H1 (cell line): ENCODE data around the gene DDX5. TPM values are rescaled to one million over a fixed set of nuclear protein-coding genes. Genes with fewer than 3 reads are reported as not detected.
A peak's percentile ranks its signal among the peaks of the same experiment; 100 is the strongest.

Experiments used
- ATF3 ChIP-seq: IDR thresholded peaks from 2 replicates; pipeline ENCODE4 v1.6.1; 2011; ENCODE audit warnings: low read depth, mild to moderate bottlenecking, low read length; ENCODE audit not compliant: insufficient read depth
- BACH1 ChIP-seq: IDR thresholded peaks from 2 replicates; pipeline ENCODE4 v1.6.1; 2012; ENCODE audit warnings: low read length, improper control_type of control experiment
- CEBPB ChIP-seq: IDR thresholded peaks from 2 replicates; pipeline ENCODE4 v1.6.1; 2012; ENCODE audit warnings: low read depth, low read length
- CTCF ChIP-seq, 3 experiments: IDR thresholded peaks; 1 replicate in 2 of 3; 2 replicates in 1 of 3; pipeline versions ENCODE4 v1.5.1 to v1.6.1; 2011; ENCODE audit warnings: low read length in 3 of 3, mild to moderate bottlenecking in 3 of 3, inconsistent platforms in 2 of 3, low read depth in 1 of 3, moderate library complexity in 1 of 3; ENCODE audit not compliant: insufficient read depth in 1 of 3; ENCODE audit errors: control extremely low read depth in 1 of 3
- E2F6 ChIP-seq: IDR thresholded peaks from 2 replicates; pipeline ENCODE4 v1.6.1; 2012; ENCODE audit warnings: inconsistent platforms
- GABPA ChIP-seq: IDR thresholded peaks from 2 replicates; pipeline ENCODE4 v1.6.1; 2011; ENCODE audit warnings: mild to moderate bottlenecking, low read length, moderate library complexity, borderline replicate concordance; ENCODE audit not compliant: insufficient read depth
- KDM1A ChIP-seq: fragments of 200-600, 300-600 bp; sonication (generic); IDR thresholded peaks from 2 replicates; pipeline ENCODE4 v1.7.1; 2016; ENCODE audit warnings: mild to moderate bottlenecking, low read length, borderline replicate concordance
- KDM4A ChIP-seq: IDR thresholded peaks from one replicate; pipeline ENCODE4 v1.7.1; 2012; ENCODE audit warnings: low read depth, mild to moderate bottlenecking, moderate library complexity, low read length, inconsistent platforms; ENCODE audit not compliant: severe bottlenecking
- MAFK ChIP-seq: IDR thresholded peaks from 2 replicates; pipeline ENCODE4 v1.6.1; 2012; ENCODE audit warnings: low read depth, mild to moderate bottlenecking, improper control_type of control experiment, low read length
- MAX ChIP-seq: IDR thresholded peaks from 2 replicates; pipeline ENCODE4 v1.6.1; 2012; ENCODE audit warnings: inconsistent platforms
- NRF1 ChIP-seq: IDR thresholded peaks from 2 replicates; pipeline ENCODE4 v1.6.1; 2011; ENCODE audit warnings: mild to moderate bottlenecking, low read depth, low read length, improper control_type of control experiment
- PHF8 ChIP-seq: fragments of 200-600 bp; sonication (generic); conservative IDR thresholded peaks from 2 replicates; pipeline ENCODE4 v1.7.1; 2012; ENCODE audit warnings: low read depth, mild to moderate bottlenecking, inconsistent platforms, low read length, moderate library complexity
- POLR2A ChIP-seq, 2 experiments: IDR thresholded peaks; 1 replicate in 1 of 2; 2 replicates in 1 of 2; pipeline ENCODE4 v1.6.1; 2011; ENCODE audit warnings: low read depth in 2 of 2, low read length in 2 of 2, mild to moderate bottlenecking in 2 of 2; ENCODE audit errors: control extremely low read depth in 1 of 2
- POLR2AphosphoS5 ChIP-seq: IDR thresholded peaks from 2 replicates; pipeline ENCODE4 v1.6.1; 2011; ENCODE audit warnings: low read depth, low read length
- RBBP5 ChIP-seq: IDR thresholded peaks from 2 replicates; pipeline ENCODE4 v1.7.1; 2012; ENCODE audit warnings: low read depth, mild to moderate bottlenecking, inconsistent platforms, low read length, moderate library complexity, borderline replicate concordance
- RFX5 ChIP-seq: IDR thresholded peaks from 2 replicates; pipeline ENCODE4 v1.6.1; 2011; ENCODE audit warnings: low read depth, low read length, improper control_type of control experiment, borderline replicate concordance
- RXRA ChIP-seq: IDR thresholded peaks from 2 replicates; pipeline ENCODE4 v1.6.1; 2011; ENCODE audit warnings: low read depth, mild to moderate bottlenecking, low read length, moderate library complexity; ENCODE audit not compliant: insufficient read depth
- SIN3A ChIP-seq, 2 experiments: IDR thresholded peaks in 1 of 2; conservative IDR thresholded peaks in 1 of 2; 2 replicates each; pipeline ENCODE4 v1.6.1; 2011 to 2012; ENCODE audit warnings: low read length in 2 of 2, improper control_type of control experiment in 1 of 2, low read depth in 1 of 2, mild to moderate bottlenecking in 1 of 2
- SP1 ChIP-seq: IDR thresholded peaks from 2 replicates; pipeline ENCODE4 v1.6.1; 2011; ENCODE audit warnings: low read depth, low read length
- SP4 ChIP-seq: IDR thresholded peaks from 2 replicates; pipeline ENCODE4 v1.6.1; 2012; ENCODE audit warnings: low read length, inconsistent platforms
- polyA plus RNA-seq, 7 experiments: library from polyadenylated mRNA; depleted of rRNA in 3 of 7; stranded (reverse) in 5 of 7; unstranded in 2 of 7; fragments of >200 nt in 5 of 7; fragments of 200-250 nt in 2 of 7; gene quantifications; 1 replicate in 5 of 7; 2 replicates in 1 of 7; 4 replicates in 1 of 7; pipeline versions ENCODE4 v1.2.1 to v1.2.3, GENCODE V29; 2011 to 2013; ENCODE audit warnings: missing spikeins in 2 of 7, mixed read lengths in 2 of 7
- total RNA-seq: library from RNA; stranded (reverse); fragmentation: NEBNext Ultra II Directional; extraction: Animal tissue kit (Norgen Biotek cat#: 25700); gene quantifications from 2 replicates; pipeline ENCODE4 v1.2.1, GENCODE V29; 2021

DDX5 gene
- total and polyA plus RNA-seq, 2 of the 8 experiments (the other 6 are each of a cell fraction or from before 2014, with no cell fraction given), result 572 to 591 TPM

GRCh38 chr17:64496786-64497564 is 9.1 kb downstream of the DDX5 start, which contains the start of gene POLG2 (continued):
- no peak for TF ChIP-seq ATF3
- TF ChIP-seq KDM1A, result no peak
- peak; percentile 36; the same call in 1 of the 2 replicates for TF ChIP-seq E2F6
- peak; percentile 33 to 65 (median 51); a peak in 3 of 4 replicates for TF ChIP-seq CTCF (IDR thresholded peaks at IDR 0.05; ENCODE audit: control extremely low read depth in 1 of 3, insufficient read depth in 1 of 3, low read depth in 1 of 3, low read length in 3 of 3)
- peak; percentile 55 to 87 for TF ChIP-seq POLR2A (IDR thresholded peaks at IDR 0.05; ENCODE audit: control extremely low read depth in 1 of 2, low read depth in 2 of 2, low read length in 2 of 2)
- TF ChIP-seq MAFK, result no peak
- peak; percentile 77; the same call in 1 of the 2 replicates for TF ChIP-seq RBBP5
- TF ChIP-seq RXRA, result no peak
- TF ChIP-seq SP4, result no peak
- peak; percentile 75 for TF ChIP-seq PHF8
- peak; percentile 85 for TF ChIP-seq NRF1
- TF ChIP-seq MAX, result peak; percentile 54
- no peak for TF ChIP-seq CEBPB
- peak in 1 of 2 experiments; percentile 51; a peak in 2 of 4 replicates for TF ChIP-seq SIN3A (conservative IDR thresholded peaks at IDR 0.05 in 1 of 2, IDR thresholded peaks at IDR 0.05 in 1 of 2; ENCODE audit: low read depth in 1 of 2, low read length in 2 of 2)
- TF ChIP-seq RFX5, result no peak
- peak; percentile 79 for TF ChIP-seq POLR2AphosphoS5
- no peak for TF ChIP-seq SP1
- no peak for TF ChIP-seq BACH1
- peak; percentile 61; the same call in 1 of the 2 replicates for TF ChIP-seq GABPA
- TF ChIP-seq KDM4A, result peak; percentile 74
